HG02623 (cell line): ENCODE results near the gene ANKRD29.
A peak's percentile ranks its signal among the peaks of the same experiment; 100 is the strongest.
"Not testable (repeated sequence)": the region's sequence is repeated elsewhere in the genome, so short reads cannot be mapped to it uniquely, and the experiment has no call there.

Experiments
- ATAC-seq: cut with Tn5 transposase; IDR thresholded peaks from one replicate; pipeline ENCODE4 v1.9.1; 2021; ENCODE audit warnings: moderate library complexity; ENCODE audit not compliant: unreplicated experiment

Gene ANKRD29

DNA sequence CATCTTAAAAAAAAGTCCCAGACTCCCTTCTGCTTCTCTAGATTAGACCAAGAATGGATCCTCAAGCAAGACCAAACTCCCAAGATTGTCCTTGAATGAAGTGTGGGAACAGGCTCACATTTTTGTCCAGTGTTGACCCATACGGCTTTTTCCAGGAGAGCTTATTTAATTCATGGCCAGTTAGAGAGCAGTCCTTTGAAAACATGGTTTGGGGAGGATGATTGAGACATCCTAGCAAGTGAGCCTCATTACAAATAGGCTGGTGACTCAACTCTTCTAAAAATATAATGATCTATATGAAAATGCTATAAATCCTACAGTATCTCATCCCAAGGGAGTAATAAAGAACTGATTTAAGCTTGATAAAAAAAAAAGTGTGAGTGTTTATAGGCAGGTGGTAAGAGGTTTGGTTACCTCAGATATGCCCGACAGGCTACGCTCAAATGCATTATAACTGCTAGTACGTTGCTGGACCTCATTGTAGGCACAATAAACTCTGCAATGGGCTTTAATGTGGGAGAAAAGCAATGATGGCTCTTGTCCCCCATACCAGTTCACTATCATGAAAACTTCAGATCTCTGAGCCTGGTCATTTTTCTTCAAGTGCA lies 17.0 kb downstream of the ANKRD29 start:
- ATAC-seq: no peak

DNA sequence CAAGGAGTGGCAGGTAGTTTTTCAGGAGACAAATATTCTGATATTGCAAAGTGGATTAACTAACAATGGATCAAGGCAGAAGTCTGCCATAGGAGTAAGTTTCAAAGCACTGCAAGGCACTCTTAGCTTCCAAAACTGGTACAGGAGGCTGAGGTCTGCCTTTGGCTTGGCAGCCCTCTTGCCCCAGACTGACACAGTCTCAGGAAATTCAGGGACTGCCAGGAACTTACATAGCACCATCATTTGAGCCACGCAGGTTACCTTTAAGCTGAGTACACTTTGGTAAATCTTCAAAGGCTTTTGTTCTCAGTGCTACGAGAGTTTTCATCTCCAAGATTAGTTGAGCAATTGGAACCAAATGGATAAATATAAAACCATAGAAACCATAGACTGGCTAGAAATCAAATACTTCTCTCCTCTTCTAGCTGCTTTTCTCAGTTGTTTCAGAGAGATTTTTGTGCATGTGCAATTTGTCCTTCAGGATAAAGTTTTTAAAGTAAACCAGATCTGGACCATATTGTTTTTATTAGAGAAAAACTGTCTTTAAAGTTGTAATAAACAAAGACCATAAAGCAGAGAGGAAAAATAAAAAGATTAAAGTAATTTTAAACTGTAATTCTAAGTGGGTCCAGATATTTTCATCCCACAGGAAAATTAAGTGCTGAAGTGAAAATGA lies 18.8 kb downstream of the ANKRD29 start:
- no peak for ATAC-seq

DNA sequence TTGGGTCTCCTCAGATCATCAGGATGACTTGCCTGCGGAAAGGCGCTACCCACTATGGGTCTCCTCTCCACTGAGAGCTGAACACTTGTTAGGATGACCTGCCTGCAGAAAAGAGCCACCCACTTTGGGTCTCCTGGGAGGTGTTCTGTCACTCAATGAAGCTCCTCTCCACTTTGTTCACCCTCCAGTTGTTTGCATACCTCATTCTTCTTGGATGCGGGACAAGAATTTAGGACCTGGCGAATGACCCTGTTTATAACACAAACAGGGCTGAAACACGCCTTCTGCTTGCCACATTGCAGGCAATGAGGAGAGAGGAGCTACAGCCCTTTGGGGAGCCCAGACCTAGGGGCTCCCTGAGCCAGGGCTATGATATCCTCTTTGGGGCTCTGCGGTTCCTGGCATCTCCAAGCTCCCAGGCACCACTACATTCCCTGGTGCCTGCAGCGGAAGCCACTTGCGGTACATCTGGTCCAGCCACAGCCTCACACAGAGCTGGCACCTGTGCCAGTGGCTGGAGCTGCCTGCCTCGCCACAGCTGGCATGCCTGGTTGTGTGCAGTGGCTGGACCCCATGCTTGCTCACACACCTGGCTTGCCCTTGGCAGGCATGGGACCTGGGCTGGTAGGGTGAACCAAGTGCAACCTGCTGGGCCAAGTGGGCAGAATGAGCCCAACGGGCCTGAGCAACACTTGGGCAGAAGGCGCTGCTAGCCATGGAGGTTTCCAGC lies 20.6 kb downstream of the ANKRD29 start:
- ATAC-seq: no peak

DNA sequence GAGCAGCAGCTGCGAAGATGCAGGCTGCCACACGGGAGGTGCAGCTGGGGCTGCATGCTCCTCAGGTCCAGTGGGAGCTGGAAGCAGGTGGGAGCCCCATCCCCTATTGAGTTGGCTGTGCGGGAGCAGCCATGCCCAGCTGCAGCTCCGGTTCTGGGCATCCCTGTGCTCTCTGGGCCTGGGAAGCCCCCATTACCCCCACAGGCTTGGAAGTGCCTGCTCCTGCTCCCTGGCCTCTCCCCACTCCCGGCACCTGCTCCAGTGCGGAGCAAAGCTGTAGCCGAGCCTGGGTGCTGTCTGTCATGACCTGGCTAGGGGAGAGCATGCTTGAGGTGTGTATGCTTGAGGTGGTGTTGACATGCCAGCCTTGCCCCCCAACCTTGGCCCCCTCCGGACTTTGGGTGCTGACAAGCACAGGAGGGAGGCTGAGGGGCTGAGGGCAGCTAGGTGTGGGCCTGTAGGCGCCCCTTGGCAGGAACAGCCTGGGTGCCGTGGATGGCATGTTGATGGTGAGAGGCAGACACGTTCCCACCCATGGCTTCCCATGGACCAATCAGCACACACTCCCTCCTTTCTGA lies 21.5 kb downstream of the ANKRD29 start:
- ATAC-seq: no peak

DNA sequence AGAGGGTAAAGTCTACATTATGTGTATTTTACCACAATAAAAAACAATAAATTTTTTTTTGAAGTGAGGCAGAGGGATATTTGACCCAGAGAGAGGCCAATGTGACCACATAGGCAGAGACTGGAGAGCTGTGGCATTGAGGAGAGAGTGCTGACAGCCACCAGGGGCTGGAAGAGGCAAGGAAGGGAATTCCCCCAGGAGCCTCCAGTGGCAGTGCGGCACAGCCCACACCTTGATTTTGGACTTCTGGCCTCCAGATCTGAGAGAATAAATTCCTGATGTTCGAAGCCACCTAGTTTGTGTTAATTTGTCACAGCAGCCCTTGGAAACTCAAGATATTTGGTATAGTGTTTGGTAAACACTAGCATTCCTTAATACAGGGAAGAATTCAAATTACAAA lies 22.7 kb downstream of the ANKRD29 start:
- ATAC-seq: no peak

DNA sequence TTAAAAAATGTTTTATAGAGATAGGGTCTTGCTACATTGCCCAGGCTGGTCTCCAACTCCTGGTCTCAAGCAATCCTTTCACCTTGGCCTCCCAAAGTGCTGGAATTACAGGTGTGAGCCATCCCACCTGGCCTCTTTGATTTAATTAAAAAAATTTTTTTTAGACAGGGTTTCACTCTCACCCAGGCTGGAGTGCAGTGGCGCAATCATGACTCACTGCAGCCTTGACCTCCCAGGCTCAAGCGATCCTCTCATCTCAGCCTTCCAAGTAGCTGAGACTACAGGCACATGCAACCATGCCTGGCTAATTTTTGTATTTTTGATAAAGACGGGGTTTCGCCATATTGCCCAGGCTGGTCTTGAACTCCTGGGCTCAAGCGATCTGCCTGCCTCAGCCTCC lies 26.3 kb downstream of the ANKRD29 start:
- not testable (repeated sequence) for ATAC-seq

- ATAC-seq: no peak
These were observed 26.7 kb downstream of the ANKRD29 start for GRCh38 chr18:23636071-23636399.

DNA sequence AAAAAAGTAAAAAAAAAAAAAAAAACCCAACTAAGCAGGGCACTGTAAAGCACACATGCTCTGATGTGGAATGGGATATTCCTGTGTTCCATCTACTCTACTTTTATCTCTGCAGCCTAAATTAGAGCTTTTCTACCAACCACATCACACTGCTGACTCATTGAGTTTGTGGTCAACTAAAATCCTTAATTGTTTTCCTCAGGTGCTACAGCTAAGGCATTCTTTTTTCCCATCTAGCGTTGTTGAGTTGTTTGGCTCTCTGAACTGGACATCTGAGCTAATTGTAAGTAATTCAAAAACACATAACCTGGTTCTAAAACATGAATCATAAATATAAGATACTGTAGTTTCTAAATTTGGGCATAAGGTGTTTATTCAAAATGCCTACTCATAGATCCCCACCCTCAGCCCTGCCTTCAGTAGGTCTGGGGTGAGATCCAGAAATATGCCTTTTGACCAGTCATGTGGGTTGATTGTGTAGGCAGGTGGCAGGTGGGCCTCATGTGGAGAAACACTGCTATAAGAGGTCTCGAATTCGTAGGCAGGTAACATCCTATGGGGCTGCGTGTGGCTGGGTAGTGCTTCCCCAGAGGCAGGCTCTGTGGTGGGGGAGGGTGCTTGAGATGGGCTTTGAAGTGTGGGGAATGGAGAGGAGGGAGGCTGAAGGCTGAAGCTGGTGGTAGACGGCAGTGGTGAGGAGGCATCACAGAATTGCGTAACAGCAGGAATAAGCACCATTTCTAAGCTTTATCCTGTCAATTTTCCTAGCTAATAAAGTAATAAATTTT lies 27.2 kb downstream of the ANKRD29 start:
- no peak for ATAC-seq

DNA sequence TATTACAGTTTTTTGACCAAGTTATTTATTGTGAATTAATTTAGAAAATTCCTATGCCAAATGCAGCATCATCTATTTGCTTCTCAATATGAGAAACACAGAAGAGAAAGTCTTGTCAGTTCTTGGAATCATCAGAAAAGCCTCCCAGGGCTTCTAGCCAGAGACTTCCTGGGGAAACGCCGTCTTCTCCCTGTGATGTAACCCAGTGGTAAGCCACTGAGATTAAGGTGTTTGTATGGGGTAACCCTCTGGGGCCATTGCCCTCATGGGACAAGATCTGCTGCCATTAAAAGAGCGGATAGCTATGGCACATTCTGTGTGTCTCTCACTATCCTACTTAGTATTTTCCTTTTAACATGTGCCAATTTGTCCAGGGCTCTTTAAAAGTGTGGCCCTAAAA lies 28.0 kb downstream of the ANKRD29 start:
- no peak for ATAC-seq

- no peak for ATAC-seq
These were observed 30.1 kb downstream of the ANKRD29 start for GRCh38 chr18:23632615-23633014.

DNA sequence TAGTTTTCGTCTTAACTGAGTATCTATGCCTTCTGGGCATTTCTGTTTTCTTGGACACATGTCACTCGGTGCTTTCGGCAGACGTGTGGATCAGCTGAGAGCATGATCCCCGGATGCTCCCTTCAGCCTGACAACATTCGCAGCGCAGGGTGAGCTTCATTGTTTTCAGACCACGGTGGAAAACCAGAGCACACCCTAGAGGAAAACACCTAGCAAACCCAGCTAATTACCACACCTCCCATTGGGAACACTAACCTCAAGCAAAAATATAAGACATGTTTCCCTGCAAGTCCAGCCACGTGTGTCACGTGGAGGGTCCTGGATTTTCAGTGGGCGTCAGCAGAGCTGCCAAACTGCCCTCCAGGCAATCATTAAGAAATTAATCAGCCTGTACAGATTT lies 31.0 kb downstream of the ANKRD29 start:
- ATAC-seq: no peak

- ATAC-seq: no peak
These were observed 31.4 kb downstream of the ANKRD29 start for GRCh38 chr18:23631312-23631711.

GRCh38 chr18:23629444-23629946 lies 33.2 kb downstream of the ANKRD29 start:
- ATAC-seq: peak; percentile 80

DNA sequence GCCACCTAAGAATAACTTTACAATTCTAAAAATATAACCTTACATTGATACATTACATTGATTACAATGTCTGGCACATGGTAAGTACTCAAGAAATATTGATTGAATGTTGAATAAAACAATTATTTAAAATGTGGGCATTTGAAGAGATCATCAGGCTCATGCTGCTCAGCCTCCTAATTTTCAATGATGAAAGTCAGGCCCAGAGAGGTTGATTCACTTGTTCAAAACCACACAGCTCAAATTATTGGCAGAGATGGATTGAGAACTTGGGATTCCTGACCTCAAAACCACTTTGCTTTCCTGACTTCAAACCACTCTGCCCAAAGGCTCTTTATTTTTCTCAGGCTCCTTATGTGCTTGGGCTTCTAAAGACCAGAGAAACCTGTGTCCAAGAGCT lies 34.7 kb downstream of the ANKRD29 start:
- no peak for ATAC-seq

DNA sequence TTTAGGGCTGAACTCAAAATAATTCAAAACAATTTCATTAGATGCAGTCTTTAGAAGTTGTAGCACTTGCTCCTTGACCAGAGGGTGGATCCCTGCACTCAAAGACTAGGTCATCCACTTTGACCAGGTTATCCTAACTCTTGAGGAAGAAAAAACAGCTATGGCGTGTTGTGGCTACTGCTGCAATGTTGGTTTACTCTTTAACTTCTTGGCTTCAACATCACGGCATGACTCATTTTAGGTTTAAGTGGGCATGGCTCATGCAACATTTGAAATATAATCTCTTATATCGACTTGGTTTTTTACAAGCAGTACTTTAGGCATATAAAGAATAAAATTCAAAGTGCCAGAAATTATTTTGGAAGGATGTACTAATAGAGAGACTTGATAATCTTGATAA lies 35.4 kb downstream of the ANKRD29 start:
- ATAC-seq: no peak

- no peak for ATAC-seq
These were observed 36.0 kb downstream of the ANKRD29 start for GRCh38 chr18:23626451-23627279.

- ATAC-seq: no peak
These were observed 39.7 kb downstream of the ANKRD29 start for GRCh38 chr18:23623040-23623439.

DNA sequence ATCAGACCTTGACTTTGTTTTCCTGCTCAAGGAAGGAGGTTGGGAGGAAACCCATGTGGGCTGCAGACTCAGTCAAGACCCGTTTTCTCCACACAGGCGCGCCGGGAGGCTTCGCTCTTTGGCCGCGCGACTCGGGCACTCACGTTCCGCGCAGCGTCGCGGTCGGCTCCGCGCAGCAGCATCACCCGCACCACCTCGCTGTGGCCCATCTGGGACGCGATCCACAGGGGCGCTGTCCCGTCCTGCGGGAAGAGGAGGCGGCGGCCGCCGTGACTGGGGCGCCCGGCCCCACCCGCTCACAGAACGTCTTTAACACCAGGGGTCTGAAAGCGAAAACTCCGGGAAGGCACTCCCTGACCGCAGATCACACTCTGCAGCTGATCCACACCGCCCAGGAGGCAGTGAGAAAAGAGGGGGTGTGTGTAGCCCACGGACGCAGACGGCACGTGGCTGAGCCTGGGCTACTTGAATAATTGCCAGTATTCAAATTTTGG lies 43.3 kb downstream of the ANKRD29 start:
- no peak for ATAC-seq

GRCh38 chr18:23618862-23619387 lies 43.8 kb downstream of the ANKRD29 start:
- no peak for ATAC-seq
